ENCODE data around the gene GREM2. TPM values are rescaled to one million over a fixed set of nuclear protein-coding genes. Genes with fewer than 3 reads are reported as not detected.
A peak's percentile ranks its signal among the peaks of the same experiment; 100 is the strongest.

The GREM2 gene
- total RNA-seq, 4 donors from 2014 or later: 0.10 to 0.75 (median 0.64) TPM

- Histone ChIP-seq H3K27me3 (no peaks in the 10 kb centered on the region), H3K4me3 (no peak overlapping the region), H3K9me3 (no peaks in the 10 kb centered on the region), H3K4me1 (no peaks in the 10 kb centered on the region), H3K27ac (peak overlapping the region in 1 of 4 donors; percentile 74), H3K36me3 (no peaks in the 10 kb centered on the region)
- no peak for ATAC-seq
- in situ Hi-C loops (cut with MboI; ENCODE audit: low sequenced_read_pairs in 4 of 4) (no loop called here), intact Hi-C loops (cut with DNase I; ENCODE audit: low total_unique reads) (no loop called here)
- TF ChIP-seq, protein P1, sequence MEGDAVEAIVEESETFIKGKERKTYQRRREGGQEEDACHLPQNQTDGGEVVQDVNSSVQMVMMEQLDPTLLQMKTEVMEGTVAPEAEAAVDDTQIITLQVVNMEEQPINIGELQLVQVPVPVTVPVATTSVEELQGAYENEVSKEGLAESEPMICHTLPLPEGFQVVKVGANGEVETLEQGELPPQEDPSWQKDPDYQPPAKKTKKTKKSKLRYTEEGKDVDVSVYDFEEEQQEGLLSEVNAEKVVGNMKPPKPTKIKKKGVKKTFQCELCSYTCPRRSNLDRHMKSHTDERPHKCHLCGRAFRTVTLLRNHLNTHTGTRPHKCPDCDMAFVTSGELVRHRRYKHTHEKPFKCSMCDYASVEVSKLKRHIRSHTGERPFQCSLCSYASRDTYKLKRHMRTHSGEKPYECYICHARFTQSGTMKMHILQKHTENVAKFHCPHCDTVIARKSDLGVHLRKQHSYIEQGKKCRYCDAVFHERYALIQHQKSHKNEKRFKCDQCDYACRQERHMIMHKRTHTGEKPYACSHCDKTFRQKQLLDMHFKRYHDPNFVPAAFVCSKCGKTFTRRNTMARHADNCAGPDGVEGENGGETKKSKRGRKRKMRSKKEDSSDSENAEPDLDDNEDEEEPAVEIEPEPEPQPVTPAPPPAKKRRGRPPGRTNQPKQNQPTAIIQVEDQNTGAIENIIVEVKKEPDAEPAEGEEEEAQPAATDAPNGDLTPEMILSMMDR (IDR thresholded peaks at IDR 0.05 in 4 of 5, conservative IDR thresholded peaks at IDR 0.05 in 1 of 5): no peak
- no peak for TF ChIP-seq POLR2A (IDR thresholded peaks at IDR 0.05)
- DNase-seq: no peak
These were observed 34.9 kb downstream of the GREM2 start for GRCh38 chr1:240577095-240577494.

GRCh38 chr1:240575981-240576662, 35.8 kb downstream of the GREM2 start:
- Histone ChIP-seq H3K27me3 (no peaks in the 10 kb centered on the region), H3K4me3 (peak overlapping the region in 3 of 4 donors; percentile 12 to 29 (median 21)), H3K4me1 (no peaks in the 10 kb centered on the region), H3K27ac (peak overlapping the region; percentile 4 to 74 (median 39)), H3K36me3 (no peaks in the 10 kb centered on the region), H3K9me3 (no peaks in the 10 kb centered on the region)
- peak in 1 of 2 donors; percentile 38 for TF ChIP-seq POLR2A (IDR thresholded peaks at IDR 0.05)
- TF ChIP-seq, protein P1 (IDR thresholded peaks at IDR 0.05 in 4 of 5, conservative IDR thresholded peaks at IDR 0.05 in 1 of 5): no peak
- ATAC-seq (peak; percentile 60 to 88), DNase-seq (no peak)
- intact Hi-C loops (cut with DNase I; ENCODE audit: low total_unique reads): no loop called here
- in situ Hi-C loops (cut with MboI; ENCODE audit: low sequenced_read_pairs in 4 of 4): no loop called here

DNA sequence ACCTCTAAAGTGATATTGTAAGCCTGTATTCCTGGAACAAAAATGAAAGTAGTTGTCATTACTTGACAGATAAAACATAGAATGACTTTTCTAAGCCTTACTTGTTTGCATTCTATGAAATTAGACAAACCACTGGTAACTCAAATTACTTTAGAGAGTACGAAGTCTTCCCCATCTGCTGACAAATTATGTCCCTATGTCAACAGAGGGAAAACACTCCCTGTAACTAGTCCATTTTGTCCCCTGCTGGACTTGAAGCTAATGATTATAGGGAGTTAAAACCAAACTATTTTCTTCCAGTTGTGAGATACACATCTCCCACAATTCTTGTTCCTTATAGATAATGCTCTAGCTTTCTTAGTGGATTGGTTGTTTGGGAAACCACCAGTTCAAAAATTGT, 39.6 kb downstream of the GREM2 start:
- intact Hi-C loops (cut with DNase I; ENCODE audit: low total_unique reads) (no loop called here), in situ Hi-C loops (cut with MboI; ENCODE audit: low sequenced_read_pairs in 4 of 4) (no loop called here)
- no peak for TF ChIP-seq POLR2A (IDR thresholded peaks at IDR 0.05)
- TF ChIP-seq, protein P1 (IDR thresholded peaks at IDR 0.05 in 4 of 5, conservative IDR thresholded peaks at IDR 0.05 in 1 of 5): no peak
- no peak for DNase-seq
- Histone ChIP-seq H3K4me3 (no peak overlapping the region), H3K27me3 (no peaks in the 10 kb centered on the region), H3K9me3 (no peaks in the 10 kb centered on the region), H3K4me1 (no peaks in the 10 kb centered on the region), H3K36me3 (no peaks in the 10 kb centered on the region), H3K27ac (peak overlapping the region in 2 of 4 donors; percentile 5 to 60)
- ATAC-seq: no peak

DNA sequence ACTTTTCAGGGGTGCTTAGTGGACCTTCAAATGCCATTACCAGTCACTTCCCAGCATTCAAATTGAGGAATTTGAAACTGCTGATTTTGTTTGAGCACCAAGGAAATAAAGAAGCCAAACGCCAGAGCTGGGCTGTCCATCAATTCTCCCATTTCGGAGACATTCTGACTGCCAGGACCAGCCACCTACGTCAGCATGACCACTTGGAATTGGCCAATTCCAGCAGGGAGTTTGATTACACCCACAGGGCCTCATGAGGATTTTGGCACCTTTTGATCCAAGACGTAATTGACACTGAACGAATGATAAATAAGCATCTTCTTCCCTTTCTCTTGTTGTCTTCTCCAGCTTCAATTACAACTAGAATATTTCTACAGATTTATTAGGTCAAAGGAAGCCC, 40.2 kb downstream of the GREM2 start:
- H3K4me3 ChIP-seq: no peak overlapping the region
- H3K9me3 ChIP-seq: no peaks in the 10 kb centered on the region
- TF ChIP-seq, protein P1 (IDR thresholded peaks at IDR 0.05 in 4 of 5, conservative IDR thresholded peaks at IDR 0.05 in 1 of 5): no peak
- TF ChIP-seq POLR2A (IDR thresholded peaks at IDR 0.05): no peak
- in situ Hi-C loops (cut with MboI; ENCODE audit: low sequenced_read_pairs in 4 of 4): no loop called here
- no peaks in the 10 kb centered on the region for H3K36me3 ChIP-seq
- H3K4me1 ChIP-seq: no peaks in the 10 kb centered on the region
- no peaks in the 10 kb centered on the region for H3K27me3 ChIP-seq
- ATAC-seq: peak in 1 of 2 donors; percentile 79
- intact Hi-C loops (cut with DNase I; ENCODE audit: low total_unique reads): no loop called here
- peak in 1 of 2 donors; percentile 53 for DNase-seq
- H3K27ac ChIP-seq: peak overlapping the region in 1 of 4 donors; percentile 60
